GM06990 (cell line): Measurements from ENCODE around the gene ZFYVE26.
"Not testable (repeated sequence)": the region's sequence is repeated elsewhere in the genome, so short reads cannot be mapped to it uniquely, and the experiment has no call there.

Experiments used
- DNase-seq: peaks from one replicate; pipeline ENCODE4 v3.0.0-alpha.2; 2011; ENCODE audit not compliant: insufficient read length; ENCODE audit errors: extremely low read depth
- H3K27me3 ChIP-seq: replicated peaks from 2 replicates; pipeline ENCODE4 v1.6.0; 2011; ENCODE audit warnings: low read length; ENCODE audit not compliant: control insufficient read depth, insufficient read depth
- H3K36me3 ChIP-seq: 2 replicates; pipeline ENCODE4 v1.5.1; 2011; ENCODE audit warnings: low read length; ENCODE audit not compliant: control insufficient read depth, insufficient read depth
- H3K4me3 ChIP-seq: replicated peaks from 2 replicates; pipeline ENCODE4 v1.5.1; 2011; ENCODE audit warnings: low read depth, mild to moderate bottlenecking, control low read depth, low read length
- CTCF ChIP-seq: IDR thresholded peaks from 2 replicates; pipeline ENCODE4 v1.5.1; 2011; ENCODE audit warnings: low read length, control low read depth, mild to moderate bottlenecking, inconsistent platforms; ENCODE audit not compliant: insufficient read depth, poor library complexity, severe bottlenecking

The ZFYVE26 gene

GRCh38 chr14:67722293-67722692, 94.1 kb downstream of the ZFYVE26 start:
- H3K4me3 ChIP-seq = no peak overlapping the region
- no peak for TF ChIP-seq CTCF
- no peaks in the 10 kb centered on the region for H3K36me3 ChIP-seq
- DNase-seq = no peak
- no peaks in the 10 kb centered on the region; the same call in none of the 2 replicates for H3K27me3 ChIP-seq

GRCh38 chr14:67721875-67722274, 94.5 kb downstream of the ZFYVE26 start:
- no peak for TF ChIP-seq CTCF
- DNase-seq = no peak
- Histone ChIP-seq H3K27me3 (no peaks in the 10 kb centered on the region; the same call in none of the 2 replicates), H3K36me3 (no peaks in the 10 kb centered on the region), H3K4me3 (no peak overlapping the region)

DNA sequence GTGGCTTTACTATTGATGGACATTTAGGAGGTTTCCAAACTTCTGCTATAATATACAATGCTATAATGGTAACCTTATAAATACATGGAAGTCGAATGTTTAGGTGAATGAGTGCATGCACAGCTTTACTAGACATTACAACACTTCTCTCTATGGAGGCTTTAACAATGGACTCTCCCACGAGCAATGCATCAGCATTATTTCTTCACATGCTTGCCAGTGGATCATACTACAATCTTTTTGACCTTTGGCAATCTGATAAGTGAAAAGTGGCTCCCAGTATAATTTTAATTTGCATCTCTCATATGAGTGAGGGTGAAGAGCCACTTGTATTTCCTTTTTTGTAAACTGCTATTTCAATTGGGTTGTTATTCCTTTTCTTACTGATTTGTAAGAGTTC, 96.5 kb downstream of the ZFYVE26 start:
- no peak for DNase-seq

GRCh38 chr14:67719385-67719784, 97.0 kb downstream of the ZFYVE26 start:
- H3K4me3 ChIP-seq, H3K36me3 ChIP-seq, H3K27me3 ChIP-seq, DNase-seq: not testable (repeated sequence)

More for the DNA sequence above, 96.5 kb downstream of the ZFYVE26 start:
- no peaks in the 10 kb centered on the region; the same call in none of the 2 replicates for H3K27me3 ChIP-seq
- no peak overlapping the region for H3K4me3 ChIP-seq
- no peaks in the 10 kb centered on the region for H3K36me3 ChIP-seq
- TF ChIP-seq CTCF = no peak

DNA sequence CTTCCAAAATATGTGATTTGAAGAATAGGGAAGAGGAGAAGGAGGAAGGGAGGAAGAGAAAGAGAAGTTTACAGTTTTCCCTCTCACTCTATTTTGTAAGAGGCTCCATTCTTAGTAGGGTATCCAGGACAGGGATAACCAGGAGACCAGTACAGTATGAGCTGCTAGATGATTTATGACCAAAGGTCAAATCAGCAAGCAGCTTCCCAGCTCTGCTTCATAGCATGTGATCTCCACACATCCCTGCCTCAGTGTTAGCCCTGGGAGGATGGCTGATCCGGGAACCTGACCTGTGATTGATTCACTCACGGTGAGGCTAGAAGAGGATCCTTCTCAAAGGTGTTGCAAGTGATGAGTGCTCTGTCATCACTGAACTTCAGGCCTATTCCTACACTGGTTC, 98.1 kb downstream of the ZFYVE26 start:
- Histone ChIP-seq H3K4me3 (no peak overlapping the region), H3K36me3 (no peaks in the 10 kb centered on the region), H3K27me3 (no peaks in the 10 kb centered on the region; the same call in 1 of the 2 replicates)
- TF ChIP-seq CTCF = no peak
- no peak for DNase-seq

- no peaks in the 10 kb centered on the region for H3K36me3 ChIP-seq
- no peak for TF ChIP-seq CTCF
- no peak for DNase-seq
- no peak overlapping the region for H3K4me3 ChIP-seq
- no peaks in the 10 kb centered on the region; the same call in 1 of the 2 replicates for H3K27me3 ChIP-seq
Measured at GRCh38 chr14:67717048-67717447, 99.3 kb downstream of the ZFYVE26 start.
